ENCODE data around the gene PSMB7.

PSMB7 gene

DNA sequence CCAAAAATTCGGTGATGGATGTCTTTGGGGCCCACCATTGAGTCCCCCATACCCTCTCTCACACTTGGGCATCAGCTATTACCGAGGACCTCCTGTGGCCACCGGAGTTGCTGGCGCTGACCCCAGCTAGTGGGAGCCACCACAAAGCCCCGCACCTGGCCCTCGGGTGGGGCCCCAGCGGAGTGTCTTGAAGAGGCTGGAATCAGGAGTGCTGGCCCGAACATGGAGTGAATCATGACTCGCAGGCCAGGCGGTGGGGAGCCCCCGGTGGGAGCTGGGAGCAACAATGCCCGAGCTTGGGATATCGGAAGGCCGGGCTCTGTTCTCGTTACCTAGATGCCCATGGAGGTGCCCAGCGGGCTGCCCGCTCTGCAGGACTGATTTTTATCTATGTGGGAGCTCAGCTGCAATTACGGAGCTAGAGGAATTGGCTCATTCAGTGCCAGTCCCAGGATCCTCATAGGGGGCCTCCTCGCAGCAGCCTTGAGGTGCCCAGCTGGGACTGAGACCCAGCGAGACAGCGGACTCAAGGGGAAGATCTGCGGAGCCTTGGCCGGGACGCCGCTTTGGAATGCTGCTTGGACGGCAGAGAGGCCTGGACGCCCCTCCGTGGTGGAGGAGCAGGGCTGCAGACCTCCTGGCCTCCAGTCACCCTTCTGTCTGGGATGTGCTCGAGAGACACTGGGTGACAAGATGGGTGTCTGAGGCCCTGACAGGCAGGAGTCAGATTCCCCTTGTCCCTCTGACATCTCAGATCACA lies 70.8 kb downstream of the PSMB7 start:
- DNase-seq: no peak

DNA sequence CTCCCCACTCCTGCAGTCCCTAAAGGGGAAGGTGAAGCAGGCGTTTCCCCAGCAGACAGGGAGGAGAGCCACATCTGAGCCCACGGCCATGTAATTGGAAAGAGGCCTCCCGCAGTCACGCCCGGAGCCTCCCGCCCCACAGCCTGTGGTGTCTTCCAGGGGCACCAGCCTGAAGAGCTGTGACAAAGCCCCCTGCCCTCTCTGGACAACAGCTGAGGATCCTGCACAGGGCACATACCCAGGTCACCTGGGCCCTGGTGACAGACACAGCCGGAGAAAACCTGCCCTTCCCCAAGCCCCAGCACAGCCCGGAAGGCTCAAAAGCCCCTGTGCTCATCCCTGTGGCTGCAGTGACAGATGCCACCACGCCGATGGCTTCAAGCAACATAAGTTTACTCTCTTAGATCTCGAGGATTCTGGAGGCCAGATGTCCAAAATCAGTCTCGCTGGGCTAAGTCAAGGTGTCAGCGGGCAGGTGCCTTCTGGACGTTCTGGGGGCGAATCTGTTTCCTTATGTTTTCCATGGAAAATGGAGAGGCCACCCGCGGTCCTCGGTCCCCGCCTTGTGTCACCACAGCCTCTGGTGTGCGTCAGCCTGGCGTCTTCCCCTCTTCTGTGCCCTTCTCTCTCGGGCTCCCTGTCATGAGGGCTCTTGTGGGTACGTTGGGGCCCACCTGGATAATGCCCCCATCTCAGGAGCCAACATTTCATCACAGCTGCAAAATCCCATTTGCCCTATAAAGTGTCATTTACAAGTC lies 71.5 kb downstream of the PSMB7 start:
- no peak for DNase-seq

DNA sequence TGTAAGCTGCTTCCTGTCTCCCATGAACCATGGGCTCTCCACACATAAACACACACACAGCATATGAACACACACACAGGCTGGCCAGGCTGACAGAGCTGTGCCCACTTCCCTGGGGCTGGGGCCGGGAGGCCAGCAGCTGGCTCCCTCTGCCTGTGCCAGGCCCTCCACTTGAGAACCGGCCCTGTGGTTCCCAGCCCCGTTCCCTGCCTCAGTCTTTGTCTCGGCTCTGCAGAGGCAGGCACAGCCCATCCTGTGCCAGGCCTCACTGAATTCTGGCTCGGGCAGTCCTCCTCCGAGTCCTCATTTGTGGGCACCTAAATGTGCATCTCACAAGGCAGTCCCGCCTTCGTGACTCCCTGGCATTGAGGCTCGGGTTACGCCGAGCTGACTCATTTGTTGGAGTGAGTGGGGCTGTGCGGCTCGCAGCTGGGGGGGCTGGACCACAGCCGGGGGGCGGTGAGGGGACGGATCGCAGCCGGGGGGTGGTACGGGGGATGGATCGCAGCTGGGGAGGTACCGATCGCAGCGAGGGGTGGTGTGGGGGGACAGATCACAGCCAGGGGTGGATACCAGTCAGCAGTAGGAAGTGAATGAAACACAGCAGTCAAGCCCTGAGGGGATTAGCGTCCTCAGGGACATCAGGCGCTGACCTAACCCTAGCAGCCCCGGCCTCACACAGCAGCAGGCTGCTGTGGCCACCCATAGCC lies 72.3 kb downstream of the PSMB7 start:
- DNase-seq: no peak

DNA sequence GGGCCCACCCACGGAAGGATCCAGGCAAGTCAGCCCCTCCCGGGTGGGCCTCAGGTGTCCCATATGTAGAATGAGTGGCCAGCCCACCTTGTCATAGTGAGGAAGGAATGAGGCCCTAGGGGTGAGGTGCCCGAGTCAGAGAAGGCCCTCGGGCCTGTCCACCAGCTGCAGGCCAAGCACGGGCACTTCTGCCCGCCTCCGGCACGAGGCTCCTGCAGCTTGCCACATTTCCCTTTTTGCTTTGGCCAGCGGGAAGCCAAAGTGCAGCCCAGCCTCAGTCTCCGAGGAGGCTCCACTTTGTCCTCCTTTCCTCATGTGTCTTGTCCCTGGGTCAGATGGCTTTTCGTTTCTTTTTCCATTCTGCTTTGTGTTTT lies 72.9 kb downstream of the PSMB7 start:
- no peak for DNase-seq

DNA sequence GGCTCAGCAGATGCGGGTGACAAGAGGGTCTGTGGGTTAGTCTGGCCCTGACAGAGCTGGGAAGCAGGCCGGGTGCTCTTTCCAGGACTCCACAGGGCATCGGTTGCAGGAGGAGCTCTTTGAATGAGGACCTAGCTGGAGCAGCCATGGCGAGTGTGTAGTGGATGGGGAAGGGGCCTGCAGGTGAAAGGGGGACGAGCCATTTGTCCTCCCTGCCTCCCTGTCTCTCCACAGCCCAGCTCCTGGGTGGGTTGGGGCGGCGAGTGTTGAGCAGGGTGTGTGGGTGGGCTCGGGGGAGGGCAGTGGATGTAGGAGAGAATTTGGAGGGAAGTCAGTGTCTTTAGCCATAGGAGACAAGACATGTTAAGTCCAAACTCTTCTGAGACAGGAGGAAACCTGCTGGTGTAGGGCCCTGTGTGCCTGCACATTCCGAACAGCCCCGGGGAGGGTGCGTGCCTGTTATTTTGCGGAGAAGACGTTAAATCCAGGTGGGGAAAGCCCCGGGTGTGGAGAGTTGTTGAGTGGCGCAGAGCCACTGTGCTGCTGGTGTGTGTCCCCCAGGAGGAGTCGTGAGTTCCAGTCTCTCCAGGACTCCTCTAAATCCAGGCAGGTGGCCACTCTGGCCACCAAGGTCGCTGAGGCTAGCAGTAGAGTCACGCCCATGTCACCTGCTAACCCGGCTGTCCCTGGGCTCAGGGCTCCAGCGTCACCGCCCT lies 73.6 kb downstream of the PSMB7 start:
- no peak for DNase-seq

DNA sequence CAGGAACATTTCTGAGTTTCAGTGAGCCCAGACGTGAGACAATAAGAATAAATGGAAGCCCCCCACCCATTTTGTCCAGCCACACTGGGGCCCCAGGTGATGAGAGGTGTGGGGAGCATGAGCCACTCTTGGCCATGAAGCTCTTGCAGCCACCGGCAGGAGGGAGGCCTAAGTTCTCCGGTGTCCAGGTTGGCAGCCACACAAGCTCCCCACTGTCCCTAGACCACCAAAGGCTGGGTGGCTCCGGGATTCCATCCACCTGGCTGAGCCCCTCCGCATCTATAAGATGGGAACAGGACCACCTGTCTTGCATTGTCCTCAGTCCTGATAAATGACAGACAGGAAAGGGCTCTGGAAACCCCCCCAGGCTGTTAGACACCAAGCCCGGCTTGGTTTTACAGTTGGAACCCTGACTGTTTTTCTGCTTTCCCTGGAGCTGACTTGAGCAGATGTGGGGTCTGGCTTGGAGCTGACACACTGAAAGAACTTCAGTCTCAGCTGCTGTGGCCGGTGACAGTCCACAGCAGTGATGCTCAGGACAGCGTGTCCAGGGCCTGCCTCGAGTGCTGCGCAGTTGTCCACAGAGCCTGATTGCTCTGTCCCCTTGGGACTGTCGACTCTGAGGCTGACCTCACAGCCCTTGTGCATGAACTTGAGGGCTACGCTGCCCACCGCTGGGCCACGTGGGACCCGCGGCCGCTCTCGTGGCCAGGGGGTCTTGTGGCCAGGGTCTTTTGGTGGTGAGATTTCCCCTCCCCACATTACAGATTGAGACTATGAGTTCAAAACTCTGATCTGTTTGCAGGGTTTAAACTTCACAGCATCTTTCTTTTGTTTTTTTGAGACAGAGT lies 74.8 kb downstream of the PSMB7 start:
- no peak for DNase-seq

DNA sequence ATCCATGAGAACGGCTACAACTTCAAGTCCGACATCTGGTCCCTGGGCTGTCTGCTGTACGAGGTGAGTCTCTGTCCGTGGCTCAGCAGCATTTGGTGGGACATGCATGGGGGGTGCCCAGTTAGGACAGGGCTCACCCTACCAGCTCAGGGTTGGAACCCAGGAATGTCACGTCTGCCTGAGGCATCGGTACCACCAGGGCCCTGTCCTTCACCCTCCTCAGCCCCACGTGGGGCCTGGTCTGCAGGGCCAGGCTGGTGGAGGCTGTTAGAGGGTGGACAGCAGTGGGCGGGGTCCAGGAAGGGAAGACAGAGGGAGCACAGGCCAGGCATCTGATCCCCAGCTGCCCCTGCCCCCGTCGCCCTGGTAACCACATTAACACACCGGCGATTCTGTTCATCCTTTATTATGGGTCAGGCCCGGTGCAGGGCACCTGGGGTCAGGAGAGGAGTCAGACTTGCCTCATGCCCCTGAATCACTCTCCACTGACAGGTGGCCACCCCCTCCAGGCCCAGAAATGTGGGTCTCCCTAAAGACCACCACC lies 75.6 kb downstream of the PSMB7 start:
- no peak for DNase-seq

DNA sequence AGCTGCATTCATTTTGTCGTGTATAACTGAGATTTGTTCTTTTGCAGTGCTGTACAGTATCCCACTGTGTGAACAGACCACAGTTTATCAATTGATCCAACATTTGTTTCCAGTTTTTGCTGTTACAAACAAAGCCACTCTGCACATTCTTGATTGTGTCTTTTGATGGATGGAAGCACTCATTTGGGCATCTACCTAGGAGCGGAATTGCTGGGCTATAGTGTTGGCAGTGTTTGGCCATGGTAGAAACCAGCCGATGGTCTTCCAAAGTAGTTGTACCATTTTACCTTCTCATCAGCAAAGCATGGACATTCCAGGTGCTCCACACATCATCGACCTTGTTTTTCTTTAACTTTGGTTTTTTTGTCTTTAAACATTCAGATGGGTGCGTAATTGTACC lies 77.7 kb downstream of the PSMB7 start:
- no peak for DNase-seq

DNA sequence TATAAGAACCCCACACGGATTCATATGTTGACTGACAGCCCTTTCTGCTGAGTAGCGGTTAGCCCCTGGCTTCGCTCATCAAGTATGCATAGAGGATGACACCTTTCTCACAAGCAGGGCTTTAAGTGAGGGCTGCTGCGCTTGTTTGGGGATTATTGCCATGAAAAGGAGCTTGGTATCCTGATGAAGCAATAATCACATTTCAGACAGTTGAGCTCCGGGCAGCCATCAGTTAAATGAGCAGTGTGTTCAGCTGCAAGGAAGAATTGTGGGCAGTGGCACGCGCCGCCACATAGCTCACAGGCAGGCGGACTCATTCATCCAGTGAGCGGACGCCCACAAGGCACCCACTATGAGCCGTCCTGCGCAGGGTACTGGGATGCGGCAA lies 79.9 kb downstream of the PSMB7 start:
- no peak for DNase-seq

DNA sequence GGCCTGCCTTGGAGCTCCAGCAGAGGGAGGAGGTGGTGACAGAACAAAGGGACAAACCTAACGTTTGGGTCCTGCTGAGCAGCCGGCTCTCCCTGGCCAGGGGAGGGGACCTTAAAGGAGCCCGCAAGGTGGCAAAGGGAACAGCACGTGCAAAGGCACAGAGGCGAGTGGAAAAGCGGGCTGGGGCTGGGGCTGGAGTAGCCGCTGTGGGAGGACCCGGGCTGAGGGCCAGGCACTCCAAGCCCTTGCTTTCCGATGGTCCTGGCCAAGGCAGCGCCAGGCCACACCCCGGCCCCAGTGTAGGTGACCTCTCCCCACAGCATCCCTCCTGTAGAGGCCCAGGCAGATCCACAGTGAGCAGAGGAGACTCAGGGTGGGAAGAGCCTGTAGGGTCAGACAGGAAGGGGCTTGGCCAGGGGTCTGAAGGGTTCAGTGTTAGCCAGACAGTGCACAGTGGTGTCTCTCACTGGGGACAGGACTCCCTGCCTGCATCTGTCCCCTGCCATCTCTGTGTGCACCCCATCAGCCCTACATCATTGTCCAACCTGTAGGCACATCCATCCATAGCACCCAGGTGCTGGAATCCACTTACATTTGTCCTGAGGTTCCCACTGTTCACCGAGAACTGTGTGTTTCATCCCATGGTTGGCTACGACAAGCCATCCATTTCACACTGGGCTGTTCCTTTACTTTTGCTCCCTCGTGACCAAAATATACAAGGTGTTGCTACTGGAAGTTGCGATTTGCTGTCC lies 80.5 kb downstream of the PSMB7 start:
- DNase-seq: no peak

DNA sequence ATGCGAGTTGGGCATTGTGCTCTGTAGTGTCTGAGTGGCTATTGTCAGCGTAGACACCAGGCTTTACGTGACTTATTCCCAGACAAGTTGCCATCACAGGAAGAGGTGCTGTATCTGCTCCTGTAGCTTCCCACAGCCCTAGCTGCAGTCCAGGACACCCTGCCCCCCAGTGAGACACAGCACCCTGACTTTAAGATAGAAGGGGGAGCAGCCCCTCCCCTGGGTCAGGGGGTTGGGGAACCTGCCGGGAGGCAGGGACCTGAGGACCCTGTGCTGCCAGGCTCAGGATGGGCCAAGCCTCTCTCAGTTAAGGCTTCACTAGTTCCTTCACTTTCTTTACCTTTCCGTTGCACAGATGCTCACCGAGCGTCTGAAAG lies 82.1 kb downstream of the PSMB7 start:
- no peak for DNase-seq

DNA sequence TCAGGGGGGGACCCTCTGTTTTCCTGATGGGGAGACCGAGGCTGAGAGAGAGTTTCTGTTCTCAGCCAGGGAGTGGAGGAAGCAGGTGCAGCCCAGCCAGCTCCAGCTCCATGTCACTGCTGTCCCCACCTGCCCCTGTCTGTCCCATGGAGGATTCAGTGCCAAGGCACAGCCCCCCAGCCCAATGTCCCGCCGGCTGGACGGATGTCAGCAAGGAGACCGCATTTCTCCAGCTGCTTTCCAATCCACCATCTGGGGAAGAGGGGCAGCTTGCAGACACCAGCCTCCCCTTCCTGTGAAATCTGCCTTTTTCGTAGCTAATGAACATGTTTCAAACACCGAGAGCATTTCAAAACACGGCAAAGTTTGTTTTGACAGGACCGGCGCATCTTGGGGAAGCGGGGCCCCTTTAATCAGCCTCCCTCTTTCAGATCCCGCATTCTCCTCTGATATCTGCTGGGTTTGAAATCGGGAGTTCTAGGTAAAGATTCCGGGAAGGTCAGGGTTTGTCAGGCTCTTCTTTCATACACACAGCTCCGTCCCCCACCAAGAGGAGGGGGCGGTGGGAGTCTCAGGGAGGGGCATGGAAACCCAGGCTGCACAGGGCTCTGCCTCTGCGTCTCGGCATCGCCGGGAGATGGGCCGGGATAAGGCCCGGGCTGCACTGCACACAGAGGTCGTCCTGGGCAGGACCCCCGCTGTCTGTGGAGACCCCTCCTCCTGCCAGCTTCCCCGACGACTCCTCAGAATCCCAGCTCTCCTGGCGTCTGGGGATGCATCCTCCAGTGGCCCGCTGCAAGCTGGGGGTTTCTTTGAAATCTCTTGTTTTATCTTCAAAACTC lies 82.7 kb downstream of the PSMB7 start:
- no peak for DNase-seq

DNA sequence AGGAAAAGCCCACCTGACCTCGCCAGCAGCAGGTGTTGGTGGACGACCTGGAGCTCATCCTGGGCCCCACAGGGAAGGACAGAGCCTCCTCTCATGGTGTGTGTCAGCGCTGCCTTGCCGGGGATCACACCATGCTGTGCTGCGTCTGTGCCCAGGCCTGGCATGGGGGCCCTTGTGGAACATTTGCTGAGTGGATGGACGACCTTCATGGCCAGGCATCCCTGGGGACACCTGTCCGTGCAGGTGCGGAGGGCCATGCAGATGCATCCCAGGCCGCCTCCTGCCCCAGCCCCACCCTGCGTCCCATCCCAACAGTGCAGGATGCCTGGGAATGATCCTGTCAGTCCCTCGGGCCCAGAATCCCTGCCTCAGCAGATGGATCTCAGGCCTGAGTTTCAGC lies 83.7 kb downstream of the PSMB7 start:
- DNase-seq: no peak

DNA sequence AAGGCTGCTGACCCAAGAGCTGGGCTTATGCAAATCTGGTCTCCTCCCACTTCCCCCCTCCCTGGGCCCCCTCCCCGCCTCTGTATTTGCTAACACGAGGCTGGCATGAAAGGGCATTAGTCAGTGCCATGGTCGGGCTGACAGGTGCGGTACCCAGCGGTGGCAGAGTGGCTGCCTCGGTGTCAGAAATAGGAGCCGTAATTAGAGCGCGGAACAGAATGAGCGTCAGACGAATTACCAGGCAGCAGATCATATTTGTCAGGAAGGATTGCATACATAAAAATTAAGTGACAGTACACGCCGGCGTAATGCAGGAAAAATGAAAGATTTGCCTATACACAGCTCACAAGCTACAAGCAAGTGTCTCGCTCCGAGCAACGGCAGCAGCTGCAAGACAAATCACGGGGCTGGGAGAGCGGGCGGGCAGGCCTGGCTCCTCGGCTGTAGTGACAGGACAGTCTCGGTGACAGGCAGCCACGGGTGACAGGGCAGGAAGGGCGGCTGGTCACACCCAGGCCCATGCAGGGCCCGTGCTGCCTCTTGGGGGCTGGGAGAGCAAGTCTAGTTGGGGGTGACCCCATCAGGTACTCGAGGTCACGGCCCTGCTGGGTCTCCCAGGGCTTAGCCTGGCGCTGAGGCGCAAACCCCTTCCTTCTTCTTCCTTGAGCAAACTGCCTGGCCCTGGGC lies 85.1 kb downstream of the PSMB7 start:
- no peak for DNase-seq

DNA sequence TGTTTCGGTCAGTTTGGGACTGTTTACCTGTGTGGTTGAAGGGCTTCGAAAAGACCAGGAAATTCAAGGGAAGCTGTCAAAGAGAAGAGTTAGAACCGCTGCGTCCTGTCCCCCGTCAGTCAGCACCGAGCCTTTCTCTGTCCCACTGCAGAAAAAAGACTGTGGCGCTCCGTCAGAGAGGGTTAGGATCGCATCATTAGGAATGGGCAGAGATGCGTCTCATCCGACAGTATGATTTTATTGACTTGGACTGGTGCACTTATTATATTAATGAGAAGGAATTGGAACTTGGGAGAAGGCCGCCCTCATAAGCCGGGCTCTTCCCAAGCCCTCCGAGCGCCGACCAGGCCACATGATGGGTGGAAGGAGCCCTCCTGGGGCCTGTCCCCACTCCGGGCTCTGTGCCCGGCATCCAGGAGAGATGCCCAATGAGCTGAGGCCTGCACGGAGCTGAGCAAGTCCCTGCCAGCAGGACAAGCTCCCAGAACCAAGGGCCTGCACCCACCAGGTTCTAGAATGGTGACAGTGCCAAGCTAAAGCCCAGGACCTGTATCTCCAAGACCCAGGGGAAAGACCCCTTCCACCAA lies 85.9 kb downstream of the PSMB7 start:
- no peak for DNase-seq

DNA sequence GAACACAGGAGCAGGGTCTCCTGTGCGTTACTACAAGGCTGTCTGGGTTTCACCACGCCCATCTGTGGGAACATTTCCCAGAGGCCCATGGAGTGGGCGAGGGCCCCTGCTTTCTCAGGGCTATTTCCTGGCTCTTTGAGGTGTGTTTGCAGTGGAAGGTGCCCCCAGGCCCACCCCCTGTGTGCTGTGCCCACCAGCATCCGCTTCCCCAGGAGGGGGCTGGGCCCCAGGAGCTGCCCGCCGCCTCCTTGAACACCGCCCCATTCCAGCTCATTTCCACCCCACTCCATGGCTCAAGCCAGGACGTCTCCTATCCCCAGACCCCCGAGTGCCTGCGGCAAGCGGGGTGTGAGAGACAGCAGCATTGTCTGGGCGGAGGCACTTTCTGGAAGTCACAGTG lies 87.0 kb downstream of the PSMB7 start:
- no peak for DNase-seq

DNA sequence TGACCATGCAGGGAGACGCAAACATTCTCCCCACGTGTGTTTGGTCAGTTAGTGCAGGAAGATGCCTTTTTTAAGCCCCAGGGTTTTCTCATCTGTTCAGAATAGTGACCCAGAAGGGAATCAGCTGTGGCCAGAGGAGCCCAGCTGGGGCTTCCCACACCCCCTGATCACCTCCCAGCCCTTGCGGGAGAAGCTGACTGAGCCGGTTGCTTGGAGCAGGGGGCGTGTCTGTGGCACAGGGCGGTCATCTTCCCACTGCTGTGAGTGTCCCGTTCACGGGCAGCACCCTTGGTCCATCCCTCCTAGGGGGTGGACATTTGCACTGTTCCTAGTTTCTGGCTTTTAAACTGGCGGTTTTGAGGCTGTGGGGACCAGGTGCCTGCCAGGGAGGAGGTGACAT lies 87.8 kb downstream of the PSMB7 start:
- no peak for DNase-seq

DNA sequence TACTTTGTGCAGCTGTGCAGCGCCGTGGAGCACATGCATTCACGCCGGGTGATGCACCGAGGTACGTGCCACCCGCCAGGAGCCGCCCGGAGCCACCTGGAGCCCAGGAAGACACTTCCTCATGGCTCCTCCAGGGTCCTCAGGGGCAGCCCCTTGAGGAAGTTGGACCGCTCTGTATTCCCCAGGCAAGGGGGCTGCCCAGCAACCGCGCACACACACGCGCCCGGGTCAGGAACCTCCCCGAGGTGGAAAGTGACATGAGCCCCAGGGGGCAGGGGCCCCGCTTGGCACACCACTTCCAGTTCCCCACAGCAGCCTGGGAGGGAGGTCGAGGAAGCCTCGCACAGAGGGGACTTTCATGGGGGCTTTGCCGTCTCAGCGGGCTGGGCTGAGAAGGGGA lies 88.9 kb downstream of the PSMB7 start:
- DNase-seq: no peak

DNA sequence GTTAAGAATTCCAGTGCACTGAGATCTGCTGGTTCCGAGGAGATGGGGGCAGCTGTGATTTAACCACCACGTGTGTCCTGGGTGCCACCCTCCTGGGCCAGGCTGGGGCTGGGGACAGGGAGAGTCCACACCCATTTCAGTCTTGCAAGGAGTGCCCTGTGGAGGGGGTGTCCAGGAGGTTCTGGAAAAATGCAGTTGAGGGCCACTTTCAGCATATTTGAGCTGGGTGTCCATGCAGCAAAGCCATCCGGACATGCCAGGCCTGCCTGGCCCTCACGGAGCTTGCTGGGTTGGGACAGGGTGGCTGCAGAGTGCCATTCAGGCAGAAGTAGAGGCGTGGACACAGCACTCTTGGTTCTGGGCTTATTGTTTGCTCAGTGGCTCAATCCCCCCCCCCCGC lies 89.4 kb downstream of the PSMB7 start:
- DNase-seq: no peak

Data from activated CD4-positive, alpha-beta T cell treated with anti-CD3 and anti-CD28 coated beads, Interleukin-2, Interleukin-6, amounts not matched to agents 100 ng/mL and 50 ng/mL, durations not matched to agents 16 hours and 8 hours (primary cell).